GM21529 (cell line): ENCODE results near the gene ACTG2.
A peak's percentile ranks its signal among the peaks of the same experiment; 100 is the strongest.
"Not testable (repeated sequence)": the region's sequence is repeated elsewhere in the genome, so short reads cannot be mapped to it uniquely, and the experiment has no call there.

ENCODE experiments used
- ATAC-seq: cut with Tn5 transposase; IDR thresholded peaks from one replicate; pipeline ENCODE4 v1.9.1; 2021; ENCODE audit not compliant: unreplicated experiment

The ACTG2 gene

DNA sequence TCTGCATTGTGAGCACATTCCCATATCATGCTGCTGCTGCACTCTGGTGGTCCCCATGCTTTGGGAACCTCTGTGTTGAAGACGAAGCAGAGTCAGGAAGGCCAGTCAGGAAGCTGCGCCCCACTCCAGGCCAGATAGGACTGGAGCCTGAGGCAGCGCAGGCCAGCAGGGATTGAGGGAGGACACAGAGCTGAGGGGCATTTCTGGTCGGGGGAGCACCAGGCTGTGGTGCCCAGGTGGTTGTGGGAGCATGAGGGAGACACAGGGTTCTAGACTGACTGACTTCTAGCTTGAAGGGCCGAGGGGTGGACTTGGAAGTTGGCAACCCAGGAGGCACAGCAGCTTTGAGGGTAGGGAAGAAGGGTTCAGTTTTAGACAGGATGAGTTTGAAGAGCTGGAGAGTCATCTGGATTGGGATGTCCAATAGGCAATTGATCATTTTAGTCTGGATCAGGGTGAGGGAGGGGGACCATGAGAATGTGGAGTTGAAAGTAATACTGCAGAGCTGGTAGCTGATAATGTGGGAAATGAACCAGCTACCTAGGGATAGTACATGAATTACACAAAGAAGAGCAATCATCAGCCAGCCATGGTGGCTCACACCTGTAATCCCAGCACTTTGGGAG, 1.4 kb upstream of the ACTG2 start:
- ATAC-seq = no peak

DNA sequence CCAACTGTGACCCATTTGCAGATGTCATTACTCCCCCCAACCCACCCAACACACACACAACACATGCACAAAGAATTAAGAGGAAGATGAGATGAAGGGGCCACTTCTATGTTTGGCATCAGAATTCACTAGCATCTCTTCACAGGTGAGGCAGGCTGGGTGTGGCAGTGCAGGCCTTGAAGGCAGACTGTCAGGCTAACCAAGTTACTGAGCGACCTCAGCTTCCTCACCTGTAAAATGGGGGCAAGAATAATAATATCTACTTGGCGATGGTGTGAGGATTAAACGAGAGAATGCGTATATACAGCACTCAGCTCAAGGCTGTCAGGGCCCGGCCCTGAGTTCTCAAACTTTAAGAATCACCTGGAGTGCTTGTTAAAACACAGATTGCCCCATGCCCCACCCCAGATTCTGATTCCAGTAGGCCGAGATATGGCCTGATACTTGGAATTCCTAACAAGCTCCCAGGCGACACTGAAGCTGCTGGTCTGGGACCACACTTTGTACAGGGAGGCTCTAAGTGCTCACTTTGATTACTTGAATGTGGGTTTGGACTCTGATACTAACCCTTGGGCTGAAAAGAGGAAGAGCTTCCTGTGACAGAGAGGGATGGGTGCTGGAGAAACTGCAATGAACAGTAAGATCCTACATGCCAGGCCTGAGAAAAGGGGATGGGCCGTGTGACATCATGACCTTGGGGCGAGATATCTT, 1.1 kb downstream of the ACTG2 start:
- no peak for ATAC-seq

DNA sequence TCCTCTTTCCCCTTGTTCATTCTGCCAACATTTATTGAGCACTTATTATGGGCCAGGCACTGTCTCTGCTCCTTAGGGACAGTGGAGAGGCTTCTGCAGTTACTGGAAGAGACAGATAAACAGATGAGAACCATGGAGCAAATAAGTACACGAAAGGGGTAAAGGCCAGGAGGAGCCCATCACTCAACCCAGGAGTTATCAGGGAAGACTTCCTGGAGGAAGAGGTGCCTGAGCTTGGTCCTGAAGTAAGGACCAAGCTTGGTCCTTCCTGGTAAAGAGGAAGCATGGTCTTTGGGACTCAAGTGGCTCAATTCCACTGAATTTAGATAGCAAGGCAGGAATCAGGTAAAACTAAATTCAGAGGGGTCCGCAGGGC, 1.7 kb downstream of the ACTG2 start:
- no peak for ATAC-seq

DNA sequence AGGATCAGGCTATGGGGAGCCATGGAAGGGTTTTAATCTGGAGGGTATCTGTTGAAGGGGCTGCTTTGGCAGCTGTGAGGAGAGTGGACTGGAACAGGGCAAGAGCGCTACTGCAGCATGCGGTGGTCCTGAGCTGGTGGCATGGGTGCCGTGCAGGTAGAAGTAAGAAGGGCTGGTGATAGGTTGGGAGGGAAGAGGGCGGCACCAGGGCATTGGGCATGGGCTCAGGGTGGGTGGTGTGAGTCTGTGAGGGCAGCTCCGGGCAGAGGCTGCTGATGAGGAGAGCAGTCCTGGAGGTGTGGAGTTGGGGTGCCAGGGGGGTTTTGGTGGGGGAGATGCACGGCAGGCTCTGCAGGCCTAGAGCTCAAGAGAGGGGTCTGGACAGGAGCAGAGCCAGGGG, 2.1 kb downstream of the ACTG2 start:
- ATAC-seq = no peak

DNA sequence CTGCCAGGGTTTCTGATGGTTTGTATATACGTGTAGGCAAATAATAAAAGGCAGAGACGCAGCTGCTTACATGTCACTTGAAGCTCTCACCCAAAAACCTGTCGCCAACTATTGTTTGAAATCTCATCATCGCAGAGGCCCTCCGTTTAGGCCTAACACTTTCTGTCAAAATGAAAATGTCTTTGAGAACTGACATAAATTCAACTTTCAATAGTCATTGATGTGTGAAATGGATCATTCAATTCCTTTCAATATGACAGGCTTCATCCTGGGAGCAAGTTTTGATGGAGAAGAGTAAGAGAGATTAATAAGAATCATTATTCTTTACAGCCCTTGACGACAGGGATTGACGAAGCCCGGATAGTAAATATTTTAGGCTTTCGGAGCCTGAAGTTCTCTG, 2.7 kb downstream of the ACTG2 start:
- ATAC-seq = no peak

DNA sequence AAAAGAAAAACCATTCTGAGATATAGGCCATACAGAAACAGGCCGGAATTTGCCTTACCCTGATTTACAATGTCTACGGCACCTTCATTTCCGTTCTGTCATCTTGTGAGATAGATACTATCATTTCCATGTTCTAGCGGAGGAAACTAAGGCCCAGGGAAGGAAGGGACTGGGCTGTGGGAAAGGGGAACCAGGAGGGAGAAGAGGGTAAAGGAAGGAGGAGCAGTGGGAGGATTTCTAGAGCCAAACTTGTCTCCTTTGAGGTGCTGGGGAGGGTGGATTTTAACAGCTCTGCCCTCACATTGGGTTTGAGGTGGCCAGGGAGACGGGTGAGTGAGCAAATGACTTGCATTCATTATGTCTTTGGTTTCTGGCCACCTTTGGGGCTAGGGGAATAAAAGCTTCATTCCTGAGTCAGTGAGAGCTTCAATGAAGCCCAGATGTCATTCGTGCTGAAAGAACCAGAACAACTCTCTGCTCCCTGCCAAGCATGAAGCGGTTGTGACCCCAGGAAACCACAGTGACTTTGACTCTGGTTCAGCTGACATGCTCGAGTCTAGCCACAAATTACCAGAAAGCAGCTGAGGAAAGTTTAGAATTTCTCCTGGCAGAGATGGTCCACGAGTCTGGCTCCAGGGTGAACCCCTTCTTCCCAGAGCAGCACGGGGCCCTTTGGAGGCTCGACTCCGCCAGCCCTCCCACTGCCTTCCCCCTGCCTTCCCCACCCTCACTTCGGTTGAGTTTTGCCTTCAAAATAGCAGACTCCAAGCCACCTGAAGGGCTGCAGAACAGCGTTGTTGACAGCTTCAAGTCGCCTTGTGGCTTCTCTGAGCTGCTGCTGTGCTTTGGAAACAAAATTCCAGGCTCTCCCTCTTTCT, 3.8 kb downstream of the ACTG2 start:
- ATAC-seq = peak; percentile 41

DNA sequence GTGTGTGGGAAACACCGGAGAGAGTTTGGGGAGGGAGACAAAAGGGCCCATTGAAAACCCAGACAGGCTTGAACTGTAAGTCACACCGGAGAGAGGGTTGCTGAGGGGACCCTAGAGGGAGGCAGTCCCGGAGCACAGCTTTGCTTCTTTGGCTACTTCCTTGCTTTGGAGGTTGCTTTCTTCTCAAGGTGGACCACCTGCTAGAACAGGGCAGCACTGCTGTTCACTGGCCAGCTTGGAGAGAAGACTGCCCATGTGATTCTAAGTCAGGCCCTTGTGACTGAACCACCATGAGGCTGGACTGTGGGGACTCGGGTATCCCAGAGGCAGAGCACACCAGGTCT, 4.4 kb downstream of the ACTG2 start:
- ATAC-seq = no peak

DNA sequence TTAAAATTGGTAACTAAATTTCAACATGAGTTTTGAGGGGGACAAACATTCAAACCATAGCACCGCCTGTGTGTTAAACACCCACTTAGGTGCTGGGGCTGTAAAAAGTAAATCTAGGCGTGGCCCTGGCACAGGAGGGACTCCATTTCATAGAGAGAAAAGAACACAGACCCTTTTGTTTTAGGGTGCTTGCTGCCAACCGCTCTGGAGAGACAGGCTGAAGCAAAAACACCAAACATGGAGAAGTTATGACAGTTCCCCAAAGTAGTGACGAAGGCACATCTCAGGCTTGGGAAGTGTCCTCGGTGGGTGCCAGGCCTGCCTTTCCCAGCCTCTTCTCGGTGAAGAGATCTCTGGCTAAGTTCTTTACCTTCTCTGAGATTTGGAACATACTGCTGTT, 5.1 kb downstream of the ACTG2 start:
- ATAC-seq = no peak

DNA sequence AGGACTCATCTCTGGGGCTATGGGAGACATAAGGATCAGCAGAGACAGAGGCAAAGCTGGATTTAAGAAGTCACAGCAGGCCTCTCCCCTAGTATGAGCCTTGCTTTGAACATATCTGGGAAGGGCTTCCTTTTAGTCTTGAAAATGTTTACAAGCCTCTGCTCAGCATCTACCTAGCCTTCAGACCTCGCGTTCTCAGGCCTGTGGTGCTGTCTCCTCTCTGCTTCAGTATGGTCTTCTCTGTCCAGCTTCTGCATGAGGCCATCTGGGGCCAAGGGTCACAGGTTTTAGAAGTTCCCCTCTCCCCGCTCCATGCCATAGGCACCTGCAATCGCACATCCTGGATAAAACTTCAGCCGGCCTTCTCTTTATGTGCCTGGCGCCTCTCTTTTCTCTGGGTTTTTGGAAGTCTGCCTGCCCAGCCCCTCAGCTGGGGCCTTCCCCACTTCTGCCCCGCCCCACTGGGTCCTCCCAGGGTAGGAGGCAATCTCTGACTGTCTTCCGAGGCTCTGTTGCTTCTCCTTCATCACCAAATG, 7.1 kb downstream of the ACTG2 start:
- ATAC-seq = no peak

DNA sequence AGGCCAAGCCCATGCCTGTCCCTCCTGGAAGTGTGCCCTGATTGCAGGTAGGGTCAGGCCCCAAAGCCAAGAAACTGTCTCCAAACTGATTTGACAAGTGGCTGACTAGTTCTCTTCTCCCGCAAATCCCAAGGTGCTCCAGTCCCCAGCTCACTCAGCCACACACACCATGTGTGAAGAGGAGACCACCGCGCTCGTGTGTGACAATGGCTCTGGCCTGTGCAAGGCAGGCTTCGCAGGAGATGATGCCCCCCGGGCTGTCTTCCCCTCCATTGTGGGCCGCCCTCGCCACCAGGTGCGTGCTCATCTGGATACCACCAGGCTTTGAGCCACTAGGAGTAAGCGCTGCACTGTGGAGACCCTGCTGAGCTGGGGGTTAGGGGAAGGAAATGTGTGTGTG, 8.3 kb downstream of the ACTG2 start:
- no peak for ATAC-seq

DNA sequence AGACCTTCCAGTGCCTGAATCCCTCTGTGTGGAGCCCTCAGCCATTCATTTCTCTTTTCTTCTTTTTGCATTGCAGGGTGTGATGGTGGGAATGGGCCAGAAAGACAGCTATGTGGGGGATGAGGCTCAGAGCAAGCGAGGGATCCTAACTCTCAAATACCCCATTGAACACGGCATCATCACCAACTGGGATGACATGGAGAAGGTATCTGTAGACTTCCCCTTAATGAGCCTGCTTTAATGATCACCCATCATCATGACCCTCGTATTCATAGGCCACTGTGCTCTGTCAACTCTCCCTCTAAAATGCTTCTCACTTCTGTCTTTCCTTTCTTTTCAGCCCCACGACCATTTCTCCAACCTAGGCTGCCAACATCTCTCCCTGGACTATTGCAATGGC, 9.5 kb downstream of the ACTG2 start:
- ATAC-seq = no peak

DNA sequence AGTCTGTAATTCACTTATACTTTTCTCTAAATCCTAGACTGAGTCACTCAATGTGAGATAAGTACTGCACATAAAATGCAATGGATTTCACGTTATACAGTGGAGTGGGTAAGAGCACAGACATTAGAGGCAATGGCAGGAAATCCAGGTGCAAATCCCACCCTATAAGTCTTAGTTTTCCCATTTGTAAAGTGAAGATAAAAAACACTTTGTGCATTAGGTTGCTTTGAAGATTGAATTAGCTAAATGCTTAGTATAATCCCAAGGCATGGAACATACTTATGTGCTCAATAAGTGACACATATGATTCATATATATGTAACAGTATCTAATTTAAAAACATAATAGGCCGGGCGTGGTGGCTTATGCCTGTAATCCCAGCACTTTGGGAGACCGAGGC, 10.5 kb downstream of the ACTG2 start:
- ATAC-seq = no peak

DNA sequence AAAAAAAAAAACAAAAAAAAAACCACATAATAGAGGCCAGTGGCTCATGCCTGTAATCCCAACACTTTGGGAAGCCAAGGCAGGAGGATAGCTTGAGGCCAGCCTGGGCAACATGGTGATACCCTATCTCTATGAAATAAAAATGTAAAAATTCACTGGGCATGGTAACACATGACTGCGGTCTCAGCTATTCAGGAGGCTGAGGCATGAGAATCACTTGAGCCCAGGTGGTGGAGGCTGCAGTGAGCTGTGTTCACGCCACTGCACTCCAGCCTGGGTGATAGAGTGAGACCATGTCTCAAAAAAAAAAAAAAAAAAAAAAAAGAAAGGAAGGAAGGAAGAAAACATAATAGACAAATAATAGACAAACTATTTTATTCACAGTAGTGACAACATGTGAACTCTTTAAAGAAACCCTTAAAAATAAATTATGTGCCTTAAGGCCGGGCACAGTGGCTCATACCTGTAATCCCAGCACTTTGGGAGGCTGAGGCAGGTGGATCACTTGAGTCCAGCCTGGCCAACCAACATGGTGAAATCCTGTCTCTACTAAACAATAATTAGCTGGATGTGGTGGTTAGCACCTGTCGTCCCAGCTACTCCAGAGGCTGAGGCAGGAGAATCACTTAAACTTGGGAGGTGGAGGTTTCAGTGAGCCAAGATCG, 11.3 kb downstream of the ACTG2 start:
- ATAC-seq = not testable (repeated sequence)

DNA sequence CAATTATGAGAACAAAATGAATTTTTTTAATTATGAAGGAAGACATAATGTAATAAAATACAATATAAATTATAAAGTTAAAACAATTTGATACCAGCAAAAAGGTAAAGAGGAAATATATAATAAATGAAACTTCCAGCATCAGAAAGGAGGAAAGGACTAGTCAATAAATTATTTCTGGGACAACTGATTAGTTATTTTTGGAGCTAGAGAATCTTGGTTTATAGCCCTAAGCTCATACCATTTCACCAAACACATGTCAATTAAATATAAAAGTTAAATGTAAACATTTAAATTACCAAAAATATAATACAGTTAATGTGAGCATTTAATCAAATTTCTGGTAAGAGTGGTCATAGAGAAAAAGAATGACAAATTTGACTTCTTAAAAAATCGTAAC, 12.1 kb downstream of the ACTG2 start:
- no peak for ATAC-seq

DNA sequence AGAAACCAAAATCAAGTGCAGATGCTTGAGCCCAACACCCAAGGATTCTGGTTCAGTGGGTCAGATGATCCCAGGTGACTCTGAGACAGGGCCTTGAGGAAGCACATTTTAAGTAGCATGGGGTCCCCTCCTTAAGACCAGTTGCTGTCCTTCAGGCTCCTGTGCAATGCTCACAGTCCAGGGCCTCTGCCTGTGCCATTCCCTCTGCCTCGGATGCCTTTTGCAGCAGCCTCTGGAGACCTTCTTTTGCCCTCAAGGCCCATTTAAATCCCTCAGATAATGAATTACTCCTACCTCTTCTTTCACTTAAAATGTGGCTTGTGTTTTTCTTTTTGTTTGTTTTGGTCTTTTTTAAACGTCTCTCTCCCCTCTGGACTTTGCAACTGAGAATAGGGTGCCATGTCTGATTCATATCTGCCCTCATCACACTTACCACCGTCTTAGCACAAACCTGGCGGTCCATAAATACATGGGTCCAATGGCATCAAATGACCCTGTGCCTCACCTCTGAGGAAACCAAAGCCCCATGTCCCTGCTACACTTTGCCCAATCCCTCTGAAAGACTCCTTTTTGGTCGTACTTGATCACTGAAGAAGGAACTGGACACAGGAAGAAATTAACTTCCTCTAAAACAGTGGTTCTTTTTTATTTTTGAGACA, 14.2 kb downstream of the ACTG2 start:
- no peak for ATAC-seq

DNA sequence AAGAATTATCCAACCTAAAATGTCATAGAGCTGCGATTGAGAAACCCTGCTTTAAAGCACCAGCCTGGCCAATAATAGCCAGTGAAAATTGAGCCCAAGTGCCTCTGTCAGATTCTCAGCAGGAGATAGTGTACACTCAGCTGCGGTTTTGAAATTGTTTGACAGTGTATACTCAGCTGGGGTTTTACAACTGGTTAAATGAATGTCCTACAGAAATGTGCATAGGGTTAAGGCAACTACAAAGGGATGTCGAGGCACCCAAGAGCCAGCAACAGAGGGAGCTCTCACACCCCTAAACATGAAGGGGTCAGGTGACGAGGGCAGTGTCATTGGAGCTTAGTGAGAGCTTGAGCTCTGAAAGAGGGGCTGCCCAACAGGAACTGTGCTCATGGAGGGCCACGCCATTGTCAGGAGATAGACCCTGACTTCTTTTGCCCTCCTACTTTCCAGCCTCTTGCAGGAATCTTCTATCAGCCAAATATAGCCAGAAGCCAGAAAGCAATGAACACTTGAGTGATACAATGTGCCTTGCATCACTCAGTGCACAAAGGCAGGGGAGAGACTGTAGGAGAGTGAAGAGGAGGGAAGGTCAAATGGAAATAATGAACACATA, 15.1 kb downstream of the ACTG2 start:
- peak; percentile 88 for ATAC-seq

DNA sequence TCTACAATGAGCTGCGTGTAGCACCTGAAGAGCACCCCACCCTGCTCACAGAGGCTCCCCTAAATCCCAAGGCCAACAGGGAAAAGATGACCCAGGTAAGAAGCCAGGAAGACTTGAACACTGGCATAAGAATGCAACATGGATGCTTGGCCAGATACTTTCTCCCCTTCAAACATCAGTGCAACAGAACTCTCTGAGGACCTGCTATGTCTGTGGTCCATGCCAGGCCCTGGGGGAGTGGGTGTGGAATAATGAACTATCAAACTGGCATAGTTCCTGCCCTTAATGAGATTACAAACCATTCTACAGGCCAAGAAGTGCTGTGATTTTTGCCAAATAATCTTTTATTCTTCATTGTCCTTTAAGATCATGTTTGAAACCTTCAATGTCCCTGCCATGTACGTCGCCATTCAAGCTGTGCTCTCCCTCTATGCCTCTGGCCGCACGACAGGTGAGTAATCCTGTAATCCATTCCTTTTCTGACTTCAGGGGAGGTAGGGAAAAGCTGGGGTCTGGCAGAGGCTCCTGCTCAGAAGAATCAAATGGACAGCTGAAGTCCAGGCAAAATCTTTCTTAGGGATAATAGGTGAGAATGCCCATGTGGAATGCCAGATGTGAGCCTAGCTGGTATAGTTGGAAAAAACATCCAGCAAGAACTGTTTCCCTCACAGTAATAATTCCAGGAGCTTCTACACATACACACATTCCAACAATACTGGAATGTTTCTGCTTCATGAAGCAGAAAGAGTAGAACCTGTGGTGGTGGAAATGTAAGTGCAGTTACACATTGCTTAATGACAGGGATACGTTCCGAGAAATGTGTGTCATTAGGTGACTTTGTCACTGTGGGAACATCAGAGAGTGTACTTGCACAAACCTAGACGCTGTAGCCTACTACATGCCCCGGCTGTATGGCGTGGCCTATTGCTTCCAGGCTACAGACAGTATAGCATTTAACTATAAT, 16.2 kb downstream of the ACTG2 start:
- ATAC-seq = no peak

DNA sequence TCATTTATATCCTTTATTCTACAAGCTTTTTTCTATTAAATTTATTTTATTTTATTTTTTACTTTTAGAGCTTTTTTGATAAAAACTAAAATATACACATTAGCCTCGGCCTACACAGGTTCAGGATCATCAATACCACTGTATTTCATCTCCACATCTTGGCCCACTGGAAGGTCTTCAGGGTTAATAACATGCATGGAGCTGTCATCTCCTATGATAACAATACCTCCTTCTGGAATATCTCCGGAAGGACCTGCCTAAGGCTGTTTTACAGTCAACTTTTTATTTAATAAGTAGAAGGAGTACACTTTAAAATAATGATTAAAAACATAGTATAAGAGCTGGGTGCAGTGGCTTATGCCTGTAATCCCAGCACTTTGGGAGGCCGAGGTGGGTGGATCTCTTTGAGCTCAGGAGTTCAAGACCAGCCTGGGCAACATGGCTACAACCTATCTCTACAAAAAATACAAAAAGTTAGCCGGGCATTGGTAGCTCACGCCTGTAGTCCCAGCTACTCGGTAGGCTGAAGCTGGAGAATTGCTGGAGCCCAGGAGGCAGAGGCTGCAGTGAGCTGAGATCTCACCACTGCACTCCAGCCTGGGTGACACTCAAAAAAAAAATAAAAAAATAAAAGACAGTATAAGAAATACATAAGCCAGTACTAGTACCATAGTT, 18.2 kb downstream of the ACTG2 start:
- ATAC-seq = no peak
